ENCODE results near the gene FOXP1. TPM values are rescaled to one million over a fixed set of nuclear protein-coding genes. Genes with fewer than 3 reads are reported as not detected.

Gene FOXP1
- total RNA-seq, 1 donor from 2014 or later, result 107 TPM

- Mint-ChIP-seq H3K27ac (ENCODE audit: unreplicated experiment) (no peak overlapping the region), H3K9me3 (ENCODE audit: unreplicated experiment) (no peaks in the 10 kb centered on the region), H3K4me3 (ENCODE audit: unreplicated experiment) (no peak overlapping the region), H3K36me3 (ENCODE audit: low read depth, unreplicated experiment) (peaks cover 2% of the 10 kb centered on the region), H3K4me1 (ENCODE audit: low read depth, unreplicated experiment) (peaks cover 9% of the 10 kb centered on the region), H3K27me3 (ENCODE audit: low read depth, unreplicated experiment) (no peaks in the 10 kb centered on the region)
- Histone ChIP-seq H3K4me3 (ENCODE audit: insufficient read depth, low read depth, low read length) (no peak overlapping the region), H3K79me2 (ENCODE audit: insufficient read depth, low read length) (peaks cover 82% of the 10 kb centered on the region), H2AFZ (ENCODE audit: low read depth, low read length) (no peak overlapping the region), H3K9ac (ENCODE audit: low read length) (no peak overlapping the region), H3K36me3 (ENCODE audit: insufficient read depth, low read length) (no peaks in the 10 kb centered on the region), H3K4me2 (ENCODE audit: low read length) (no peak overlapping the region), H3K4me1 (ENCODE audit: insufficient read depth, low read length) (peaks cover 15% of the 10 kb centered on the region), H3K9me3 (ENCODE audit: insufficient read depth, low read depth, low read length) (no peaks in the 10 kb centered on the region), H3K27me3 (ENCODE audit: insufficient read depth, low read length) (no peaks in the 10 kb centered on the region), H4K20me1 (ENCODE audit: insufficient read depth, low read length) (peaks cover 60% of the 10 kb centered on the region), H3K27ac (ENCODE audit: low read depth, low read length) (no peak overlapping the region)
- TF ChIP-seq CTCF (IDR thresholded peaks at IDR 0.05; ENCODE audit: insufficient read depth, low read depth, low read length) (no peak), EZH2 (IDR thresholded peaks at IDR 0.05; ENCODE audit: insufficient read depth, low read length) (no peak)
- DNase-seq (ENCODE audit: low read depth) (no peak), FAIRE-seq (no peak)
Measured at GRCh38 chr3:71402911-71403310, 180.6 kb downstream of the FOXP1 start.

- H3K4me1 ChIP-seq (ENCODE audit: insufficient read depth, low read length), result peaks cover 15% of the 10 kb centered on the region
- peaks cover 11% of the 10 kb centered on the region for H3K4me1 Mint-ChIP-seq (ENCODE audit: low read depth, unreplicated experiment)
- no peaks in the 10 kb centered on the region for H3K36me3 ChIP-seq (ENCODE audit: insufficient read depth, low read length)
- no peaks in the 10 kb centered on the region for H3K9me3 ChIP-seq (ENCODE audit: insufficient read depth, low read depth, low read length)
- peaks cover 2% of the 10 kb centered on the region for H3K36me3 Mint-ChIP-seq (ENCODE audit: low read depth, unreplicated experiment)
- H4K20me1 ChIP-seq (ENCODE audit: insufficient read depth, low read length), result peaks cover 60% of the 10 kb centered on the region
- no peak for DNase-seq (ENCODE audit: low read depth)
- H3K4me3 ChIP-seq (ENCODE audit: insufficient read depth, low read depth, low read length), result no peak overlapping the region
- H2AFZ ChIP-seq (ENCODE audit: low read depth, low read length), result no peak overlapping the region
- H3K9ac ChIP-seq (ENCODE audit: low read length), result no peak overlapping the region
- H3K27me3 ChIP-seq (ENCODE audit: insufficient read depth, low read length), result no peaks in the 10 kb centered on the region
- H3K27ac ChIP-seq (ENCODE audit: low read depth, low read length), result no peak overlapping the region
- TF ChIP-seq CTCF (IDR thresholded peaks at IDR 0.05; ENCODE audit: insufficient read depth, low read depth, low read length) (no peak), EZH2 (IDR thresholded peaks at IDR 0.05; ENCODE audit: insufficient read depth, low read length) (no peak)
- no peak overlapping the region for H3K4me2 ChIP-seq (ENCODE audit: low read length)
- H3K4me3 Mint-ChIP-seq (ENCODE audit: unreplicated experiment), result no peak overlapping the region
- no peaks in the 10 kb centered on the region for H3K9me3 Mint-ChIP-seq (ENCODE audit: unreplicated experiment)
- H3K27ac Mint-ChIP-seq (ENCODE audit: unreplicated experiment), result no peak overlapping the region
- H3K27me3 Mint-ChIP-seq (ENCODE audit: low read depth, unreplicated experiment), result no peaks in the 10 kb centered on the region
- H3K79me2 ChIP-seq (ENCODE audit: insufficient read depth, low read length), result peaks cover 82% of the 10 kb centered on the region
- no peak for FAIRE-seq
Measured at GRCh38 chr3:71402280-71402679, 181.2 kb downstream of the FOXP1 start.

GRCh38 chr3:71401695-71402231, 181.8 kb downstream of the FOXP1 start:
- FAIRE-seq (no peak), DNase-seq (ENCODE audit: low read depth) (no peak)
- Mint-ChIP-seq H3K4me3 (ENCODE audit: unreplicated experiment) (no peak overlapping the region), H3K9me3 (ENCODE audit: unreplicated experiment) (no peaks in the 10 kb centered on the region), H3K4me1 (ENCODE audit: low read depth, unreplicated experiment) (peaks cover 11% of the 10 kb centered on the region), H3K27me3 (ENCODE audit: low read depth, unreplicated experiment) (no peaks in the 10 kb centered on the region), H3K27ac (ENCODE audit: unreplicated experiment) (no peak overlapping the region), H3K36me3 (ENCODE audit: low read depth, unreplicated experiment) (peaks cover 2% of the 10 kb centered on the region)
- Histone ChIP-seq H3K27ac (ENCODE audit: low read depth, low read length) (no peak overlapping the region), H2AFZ (ENCODE audit: low read depth, low read length) (no peak overlapping the region), H3K9ac (ENCODE audit: low read length) (no peak overlapping the region), H3K4me2 (ENCODE audit: low read length) (no peak overlapping the region), H4K20me1 (ENCODE audit: insufficient read depth, low read length) (peaks cover 58% of the 10 kb centered on the region), H3K36me3 (ENCODE audit: insufficient read depth, low read length) (no peaks in the 10 kb centered on the region), H3K27me3 (ENCODE audit: insufficient read depth, low read length) (no peaks in the 10 kb centered on the region), H3K4me1 (ENCODE audit: insufficient read depth, low read length) (peaks cover 15% of the 10 kb centered on the region), H3K9me3 (ENCODE audit: insufficient read depth, low read depth, low read length) (no peaks in the 10 kb centered on the region), H3K4me3 (ENCODE audit: insufficient read depth, low read depth, low read length) (no peak overlapping the region), H3K79me2 (ENCODE audit: insufficient read depth, low read length) (peaks cover 80% of the 10 kb centered on the region)
- no peak for TF ChIP-seq EZH2 (IDR thresholded peaks at IDR 0.05; ENCODE audit: insufficient read depth, low read length)
- no peak for TF ChIP-seq CTCF (IDR thresholded peaks at IDR 0.05; ENCODE audit: insufficient read depth, low read depth, low read length)

Measured in astrocyte (in vitro differentiated cells and primary cell).